GM18951 (cell line): ENCODE data around the gene DACT2.
"Not testable (repeated sequence)": the region's sequence is repeated elsewhere in the genome, so short reads cannot be mapped to it uniquely, and the experiment has no call there.

ENCODE experiments used
- POLR2A ChIP-seq: IDR thresholded peaks from 4 replicates; pipeline ENCODE4 v1.6.1; 2011; ENCODE audit warnings: mild to moderate bottlenecking; ENCODE audit not compliant: insufficient read length, insufficient read depth; ENCODE audit errors: extremely low read depth
- in situ Hi-C: fragments of 300-500 bp; cut with MboI; formaldehyde crosslinking; loops from one replicate; pipeline ENCODE4 v1.12.0; 2022; ENCODE audit warnings: low sequenced_read_pairs, mixed read lengths, inconsistent platforms; ENCODE audit not compliant: unreplicated experiment

DACT2 gene

DNA sequence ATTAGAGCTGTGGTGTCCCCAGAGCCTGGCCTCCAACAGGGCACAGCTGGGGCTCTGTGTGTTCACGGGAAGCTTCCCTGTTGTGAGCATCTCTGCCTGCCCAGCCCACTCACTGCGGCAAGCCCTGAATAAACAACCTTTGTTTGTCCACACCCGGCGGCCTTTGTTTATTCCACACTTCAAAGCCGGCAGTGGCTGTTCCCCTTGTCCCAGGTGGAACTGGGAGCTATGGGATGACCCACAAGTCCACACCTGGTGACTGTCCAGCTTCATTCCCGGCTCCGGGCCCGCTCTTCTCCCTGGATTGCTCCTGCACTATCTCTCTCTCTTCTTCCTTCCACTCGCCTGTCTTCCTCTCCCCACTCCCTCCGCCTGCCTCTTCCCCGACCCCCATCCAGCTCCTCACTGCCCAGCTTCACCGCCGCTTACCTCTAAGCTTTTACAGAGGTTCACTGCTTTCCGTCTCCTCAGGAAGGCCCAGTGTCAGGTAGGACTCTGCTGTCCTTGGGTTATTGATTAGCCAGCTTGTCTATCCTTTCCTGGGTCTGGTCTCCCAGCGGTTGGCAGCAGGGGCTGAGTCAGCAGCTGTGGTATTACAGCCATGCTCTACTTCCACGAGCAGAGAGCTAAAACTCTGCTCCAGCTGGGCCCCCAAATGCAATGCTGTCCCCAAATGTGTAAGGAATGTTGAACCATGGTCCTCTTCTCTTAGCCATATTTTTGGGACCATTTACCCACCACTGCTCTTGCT lies 17.8 kb downstream of the DACT2 start:
- in situ Hi-C loops: no loop called here
- no peak for TF ChIP-seq POLR2A

DNA sequence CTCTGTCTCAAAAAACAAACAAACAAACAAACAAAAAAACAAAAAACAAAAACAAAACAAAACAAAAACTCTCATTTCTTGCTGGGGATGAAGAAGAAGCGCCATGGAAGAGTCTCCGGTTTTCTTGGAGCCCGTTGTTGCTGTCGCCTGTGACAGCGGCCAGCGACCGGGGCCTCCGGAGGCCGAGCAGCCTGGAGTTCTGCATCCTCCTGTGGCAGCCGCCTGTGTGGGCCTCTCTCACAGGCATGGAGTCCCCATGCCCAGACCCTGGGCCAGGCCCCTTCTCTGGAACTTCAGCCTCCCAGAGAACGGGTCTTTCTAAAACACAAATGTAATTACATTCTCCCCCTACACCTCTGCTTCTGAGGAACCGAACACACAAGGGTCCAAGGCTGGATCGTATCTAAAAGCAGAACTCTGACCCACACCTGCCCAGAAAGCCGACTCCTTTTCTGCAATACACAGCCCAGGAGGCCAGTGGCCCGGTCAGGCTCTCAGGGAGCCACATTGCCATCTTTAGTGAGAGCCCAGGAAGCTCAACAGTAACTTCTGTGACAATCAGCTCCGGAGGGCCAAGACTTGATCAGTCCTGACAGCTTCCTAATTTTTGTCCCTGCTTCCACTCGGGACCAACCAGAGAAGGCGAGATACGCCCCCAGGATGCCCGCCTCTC lies 18.5 kb downstream of the DACT2 start:
- TF ChIP-seq POLR2A: no peak
- in situ Hi-C loops: no loop called here

DNA sequence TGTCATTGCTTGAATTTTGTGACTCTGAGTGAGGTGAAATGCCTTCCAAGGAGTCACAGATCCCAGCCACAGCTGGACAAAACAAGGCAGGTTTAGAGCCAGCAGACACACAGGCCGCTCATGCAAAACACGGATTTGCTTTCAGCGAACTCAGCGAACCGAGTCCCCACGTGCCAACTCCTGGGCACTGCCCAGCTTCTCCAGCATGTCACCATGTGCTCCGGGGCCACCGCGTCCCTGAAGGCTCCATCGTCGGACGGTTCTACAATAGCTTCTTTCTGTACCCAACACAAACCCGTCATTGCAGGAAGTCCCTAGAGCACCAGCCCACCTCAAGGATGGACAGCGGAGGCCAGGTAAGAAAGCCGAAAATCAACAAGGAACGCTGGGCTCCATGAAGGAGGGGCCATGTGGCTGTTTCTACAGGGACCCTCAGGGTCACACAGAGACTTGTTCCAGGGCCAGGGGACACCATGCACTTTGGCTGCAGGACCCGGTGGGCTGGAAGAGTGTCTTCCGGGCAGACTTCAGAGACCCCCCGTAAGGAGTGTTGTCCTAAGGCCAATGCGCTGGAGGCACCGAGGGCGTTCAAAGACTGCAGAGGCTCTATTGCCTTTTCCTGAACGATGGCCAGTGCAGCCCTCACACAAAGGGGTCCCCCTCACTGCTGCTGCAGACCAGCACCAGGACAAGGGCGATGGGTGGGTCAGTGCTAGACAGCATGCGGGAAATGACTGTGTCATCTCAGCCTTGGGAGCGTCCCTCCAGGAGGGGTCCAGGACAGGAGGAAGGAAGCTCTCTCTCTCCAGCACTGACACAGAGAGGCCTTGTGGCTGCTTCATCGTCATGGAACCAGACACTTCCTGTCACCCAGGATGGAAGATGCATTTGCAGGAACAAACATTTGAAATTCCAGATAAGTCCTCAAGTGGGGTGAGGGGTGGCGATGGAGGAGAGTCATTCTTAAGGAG lies 19.8 kb downstream of the DACT2 start:
- in situ Hi-C loops: no loop called here

GRCh38 chr6:168297643-168298042 lies 21.9 kb downstream of the DACT2 start:
- TF ChIP-seq POLR2A: no peak
- in situ Hi-C loops: no loop called here

More for the DNA sequence above, 19.8 kb downstream of the DACT2 start:
- TF ChIP-seq POLR2A: no peak

- in situ Hi-C loops: no loop called here
- TF ChIP-seq POLR2A: no peak
Measured at GRCh38 chr6:168294901-168295300, 24.7 kb downstream of the DACT2 start.

- no peak for TF ChIP-seq POLR2A
- in situ Hi-C loops: no loop called here
Measured at GRCh38 chr6:168293636-168294530, 25.7 kb downstream of the DACT2 start.

DNA sequence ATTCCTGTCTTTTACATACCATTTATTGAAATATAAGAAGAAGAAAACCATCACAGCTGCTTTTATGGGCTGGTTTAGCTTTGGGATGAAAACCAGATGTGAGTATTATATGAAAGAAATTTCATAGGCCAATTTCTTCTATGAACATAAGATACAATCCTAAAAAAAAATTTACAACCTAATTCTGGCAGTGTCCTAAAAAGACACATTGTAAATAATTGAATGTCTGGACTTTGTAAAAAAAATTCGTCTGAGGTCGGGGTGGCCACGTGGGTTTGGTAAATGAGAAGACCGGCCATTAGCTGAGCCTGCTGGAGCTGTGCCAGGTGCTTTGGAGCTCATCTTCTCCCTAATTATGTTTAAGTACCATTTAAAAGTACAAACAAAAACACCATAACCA lies 26.8 kb downstream of the DACT2 start:
- no peak for TF ChIP-seq POLR2A
- in situ Hi-C loops: no loop called here

DNA sequence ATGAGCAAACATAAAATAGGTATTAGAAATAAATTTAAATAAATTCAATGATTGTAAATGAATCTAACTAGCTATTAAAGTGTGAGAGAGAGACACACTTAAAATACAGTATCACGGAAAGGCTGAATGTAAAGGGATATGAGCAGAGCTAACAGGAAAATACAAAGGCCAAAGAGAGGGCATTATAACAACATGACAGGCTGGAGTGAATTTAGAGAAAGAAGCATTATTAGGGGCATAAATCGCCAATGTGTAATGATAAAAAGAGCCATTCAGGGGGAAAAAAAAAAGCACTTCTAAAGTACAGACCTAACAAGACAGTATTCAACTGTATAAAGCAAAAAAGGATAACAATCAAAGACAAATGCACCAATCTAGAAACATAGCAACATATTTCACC lies 28.1 kb downstream of the DACT2 start:
- in situ Hi-C loops: no loop called here
- no peak for TF ChIP-seq POLR2A

- no peak for TF ChIP-seq POLR2A
- in situ Hi-C loops: no loop called here
Measured at GRCh38 chr6:168290095-168290494, 29.5 kb downstream of the DACT2 start.

GRCh38 chr6:168289571-168289962 lies 30.0 kb downstream of the DACT2 start:
- no peak for TF ChIP-seq POLR2A
- in situ Hi-C loops: no loop called here

GRCh38 chr6:168288781-168289570 lies 30.6 kb downstream of the DACT2 start:
- TF ChIP-seq POLR2A: no peak
- in situ Hi-C loops: no loop called here

DNA sequence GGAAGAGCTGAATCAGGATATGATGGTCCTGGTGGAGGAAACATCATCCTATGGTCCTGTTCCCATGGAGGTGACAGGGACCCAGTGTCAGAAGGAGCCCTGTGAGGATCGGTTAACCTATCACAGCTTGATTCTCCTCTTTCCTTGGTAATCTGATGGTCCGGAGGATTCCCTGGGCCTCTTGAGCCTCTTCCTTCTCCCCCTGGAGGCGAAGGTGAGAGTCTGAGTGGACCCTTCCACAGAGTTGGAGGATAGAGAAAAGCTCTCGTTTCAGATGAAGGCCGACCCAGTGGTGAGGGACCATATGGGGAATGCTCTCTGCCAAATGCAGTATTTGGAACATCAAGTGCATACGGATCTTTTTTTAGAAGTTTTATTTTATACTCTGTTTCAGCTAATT lies 32.1 kb downstream of the DACT2 start:
- in situ Hi-C loops: not testable (repeated sequence)

DNA sequence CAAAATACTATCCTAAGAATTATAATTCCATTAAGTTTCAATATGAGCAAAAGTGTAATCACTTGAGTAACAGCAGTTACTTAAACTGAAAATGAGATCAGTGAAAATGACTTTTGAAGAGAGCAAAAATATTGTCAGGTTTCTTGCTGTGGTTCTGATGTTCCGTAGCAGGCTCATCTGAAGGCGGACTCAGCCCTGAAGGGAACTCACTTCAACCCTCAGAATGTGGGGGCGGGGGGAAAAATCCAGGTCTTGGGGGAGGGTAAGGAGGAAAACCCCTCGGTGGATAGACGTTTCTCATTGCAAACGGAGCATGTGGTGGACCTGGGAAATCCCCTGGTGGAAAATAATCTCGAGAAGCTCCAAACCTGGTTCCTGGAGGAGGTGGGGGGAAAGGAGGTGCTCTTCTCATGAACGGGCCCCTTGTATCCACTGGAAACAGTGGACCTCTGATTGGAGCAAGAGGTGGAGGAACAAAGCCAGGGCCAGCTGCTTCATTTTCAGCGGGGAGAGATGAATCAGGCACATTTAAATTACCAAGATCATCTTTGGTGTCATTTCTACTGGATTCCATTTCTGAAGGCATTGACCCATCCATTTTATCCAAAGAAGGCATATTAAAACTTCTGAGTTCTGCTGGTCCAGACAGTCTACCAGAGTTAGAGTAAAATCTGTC lies 32.7 kb downstream of the DACT2 start:
- in situ Hi-C loops: not testable (repeated sequence)
